ENCODE data around the gene NAA11. TPM values are rescaled to one million over a fixed set of nuclear protein-coding genes. Genes with fewer than 3 reads are reported as not detected.

Gene NAA11
- total RNA-seq, 1 experiment from 2014 or later = not detected

GRCh38 chr4:79267671-79268070 lies 58.2 kb downstream of the NAA11 start:
- intact Hi-C loops (cut with micrococcal nuclease; ENCODE audit: unreplicated experiment) = no loop called here
- no TSS peak for BruUV-seq (replicated peaks)
- ChIA-PET POLR2A (ENCODE audit: unreplicated experiment) (no interaction called here), CTCF (no interaction called here)
- no peaks in the 10 kb centered on the region for H3F3A ChIP-seq (ENCODE audit: insufficient read depth, low read depth)
- H3K36me3 ChIP-seq (ENCODE audit: low read depth) = no peaks in the 10 kb centered on the region
- H3K79me2 ChIP-seq (ENCODE audit: low read depth) = no peaks in the 10 kb centered on the region
- no peaks in the 10 kb centered on the region for H4K20me1 ChIP-seq (ENCODE audit: insufficient read depth)
- H3K9me2 ChIP-seq (ENCODE audit: insufficient read depth) = no peaks in the 10 kb centered on the region
- no peaks in the 10 kb centered on the region for H3K4me1 ChIP-seq (replicated peaks; ENCODE audit: insufficient read depth)
- H3K4me3 ChIP-seq = no peak overlapping the region
- no peaks in the 10 kb centered on the region for H3K27me3 ChIP-seq (ENCODE audit: insufficient read depth, low read depth)
- H3K27ac ChIP-seq = no peak overlapping the region
- H3K4me2 ChIP-seq = no peak overlapping the region
- TF ChIP-seq CTCF (conservative IDR thresholded peaks at IDR 0.05) (no peak), EZH2 (IDR thresholded peaks at IDR 0.05; ENCODE audit: low read depth) (no peak)
- H2AFZ ChIP-seq = no peak overlapping the region
- DNase-seq = no peak
- no peaks in the 10 kb centered on the region for H3K9me3 ChIP-seq (ENCODE audit: insufficient read depth, low read depth)

Other genes with a start within 250 kb of the NAA11 start
- not detected in 2 replicates for gene GK2, start 82.2 kb upstream of the NAA11 start, total RNA-seq (2021)

Measured in PC-9 (cell line).